Regular cardiac myocyte (primary cell): ENCODE results near the gene WDR43. TPM values are rescaled to one million over a fixed set of nuclear protein-coding genes. Genes with fewer than 3 reads are reported as not detected.

ENCODE experiments used
- total RNA-seq: library from RNA; depleted of rRNA; stranded (reverse); fragments of >200 nt; gene quantifications from 2 replicates; pipeline ENCODE4 v1.2.3, GENCODE V29; 2014

The WDR43 gene, protein sequence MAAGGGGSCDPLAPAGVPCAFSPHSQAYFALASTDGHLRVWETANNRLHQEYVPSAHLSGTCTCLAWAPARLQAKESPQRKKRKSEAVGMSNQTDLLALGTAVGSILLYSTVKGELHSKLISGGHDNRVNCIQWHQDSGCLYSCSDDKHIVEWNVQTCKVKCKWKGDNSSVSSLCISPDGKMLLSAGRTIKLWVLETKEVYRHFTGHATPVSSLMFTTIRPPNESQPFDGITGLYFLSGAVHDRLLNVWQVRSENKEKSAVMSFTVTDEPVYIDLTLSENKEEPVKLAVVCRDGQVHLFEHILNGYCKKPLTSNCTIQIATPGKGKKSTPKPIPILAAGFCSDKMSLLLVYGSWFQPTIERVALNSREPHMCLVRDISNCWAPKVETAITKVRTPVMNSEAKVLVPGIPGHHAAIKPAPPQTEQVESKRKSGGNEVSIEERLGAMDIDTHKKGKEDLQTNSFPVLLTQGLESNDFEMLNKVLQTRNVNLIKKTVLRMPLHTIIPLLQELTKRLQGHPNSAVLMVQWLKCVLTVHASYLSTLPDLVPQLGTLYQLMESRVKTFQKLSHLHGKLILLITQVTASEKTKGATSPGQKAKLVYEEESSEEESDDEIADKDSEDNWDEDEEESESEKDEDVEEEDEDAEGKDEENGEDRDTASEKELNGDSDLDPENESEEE
- 108 and 133 TPM in 2 replicates for total RNA-seq

DNA sequence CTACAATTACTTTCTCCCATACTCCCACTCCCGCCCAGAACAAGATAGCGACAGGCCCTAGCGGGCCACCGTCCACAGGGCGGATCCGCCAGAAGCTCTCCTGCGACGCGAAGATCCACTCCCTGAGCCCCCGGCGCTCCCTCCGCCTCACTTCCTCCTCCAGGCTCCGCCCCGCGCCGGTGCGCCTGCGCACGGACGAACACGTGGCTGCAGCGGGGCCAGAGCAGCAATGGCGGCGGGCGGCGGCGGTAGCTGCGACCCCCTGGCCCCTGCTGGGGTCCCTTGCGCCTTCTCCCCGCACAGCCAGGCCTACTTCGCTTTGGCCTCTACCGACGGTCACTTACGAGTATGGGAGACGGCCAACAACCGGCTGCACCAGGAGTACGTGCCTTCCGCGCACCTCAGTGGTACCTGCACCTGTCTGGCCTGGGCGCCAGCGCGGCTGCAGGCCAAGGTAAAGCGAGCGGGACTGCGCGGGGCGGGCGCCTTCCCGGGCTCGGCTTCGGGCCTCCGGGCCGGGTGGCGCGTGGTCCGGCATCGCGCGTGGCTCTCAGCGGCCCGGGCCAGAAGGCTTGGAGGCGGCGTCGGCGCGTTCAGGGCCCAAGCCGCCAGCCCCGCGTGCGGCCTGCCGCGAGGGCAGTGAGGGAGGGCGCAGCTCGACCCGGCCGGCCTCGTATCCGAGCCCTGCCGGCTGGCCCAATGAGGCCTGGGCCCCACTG lies at the start of gene WDR43:
Gene WDR43 (plus strand): TSS at position 198 of the 719 bp plus-strand sequence. CDS start 32 bp downstream, at position 230.

DNA sequence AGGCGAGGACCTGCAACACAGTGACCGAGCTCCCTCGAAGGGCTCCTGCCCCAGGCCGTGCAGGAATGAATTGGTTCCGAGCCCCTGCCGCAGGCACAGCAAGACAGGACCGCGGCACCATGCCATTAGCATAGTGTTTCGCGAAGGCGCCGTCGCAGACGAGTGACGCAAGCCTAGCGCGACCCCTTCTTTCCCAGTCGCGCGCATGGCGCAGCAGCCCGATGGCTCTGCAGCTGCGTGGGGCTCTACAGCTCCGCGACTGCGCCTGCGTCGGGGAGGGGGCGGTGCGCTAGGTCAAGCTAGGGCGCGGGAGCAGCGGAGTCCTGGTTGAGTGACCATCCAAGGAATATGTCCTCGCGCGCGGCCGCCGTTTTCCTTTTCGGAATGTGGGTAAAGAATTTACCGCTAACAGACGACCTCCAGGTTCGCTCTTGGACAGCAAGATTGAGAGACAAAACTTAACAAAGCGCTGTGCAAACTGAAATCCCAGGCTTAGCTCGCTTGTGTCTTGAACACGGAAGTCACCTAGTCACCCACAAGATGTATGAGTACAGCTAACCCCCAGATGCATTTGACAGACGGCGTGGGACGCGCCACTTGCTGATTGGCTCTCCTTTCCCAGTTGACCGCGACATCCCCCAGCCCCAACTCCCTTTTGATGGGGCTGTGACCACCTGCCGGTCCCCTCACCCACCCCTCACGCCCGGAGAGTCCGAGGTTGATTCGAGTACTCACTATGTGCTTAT lies 24.1 kb upstream of the WDR43 start, which contains the start of gene TRMT61B:
Gene TRMT61B (minus strand): TSS at position 164 of the 746 bp plus-strand sequence. CDS start 32 bp downstream, at position 132.

DNA sequence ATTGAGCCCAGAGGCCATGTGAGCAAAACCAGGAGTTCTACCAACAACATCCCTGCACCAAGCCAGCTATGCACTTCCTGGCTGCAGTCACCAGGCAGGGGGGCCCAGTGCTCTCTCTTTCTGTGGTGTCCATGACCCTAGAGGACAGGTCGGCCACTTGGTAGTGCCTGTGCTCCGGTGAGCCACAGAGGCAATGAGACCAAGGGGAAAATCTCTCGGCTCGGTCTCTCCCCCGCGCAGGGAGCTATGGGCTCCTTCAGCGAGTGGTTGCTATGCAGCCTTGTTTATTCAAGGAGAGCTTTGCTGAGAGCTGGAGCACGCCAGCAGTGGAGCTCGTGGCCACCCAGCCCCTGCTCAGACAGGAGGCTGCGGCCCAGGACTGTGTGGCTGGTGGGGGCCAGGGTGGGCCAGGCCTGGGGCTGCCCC lies 86.6 kb downstream of the WDR43 start, which contains the start of gene TOGARAM2:
Gene TOGARAM2 (plus strand): TSS at position 283 of the 426 bp plus-strand sequence. CDS start 13,537 bp downstream, outside the sequence.

Other genes starting within 250 kb of the WDR43 start
- gene PPP1CB, start 142.8 kb upstream of the WDR43 start, total RNA-seq = 146 and 206 TPM in 2 replicates
- 0.58 and 0.85 TPM in 2 replicates for gene SPDYA, start 83.8 kb upstream of the WDR43 start, total RNA-seq
- 10.7 and 12.3 TPM in 2 replicates for gene TRMT61B, start 24.4 kb upstream of the WDR43 start, total RNA-seq
- gene TOGARAM2, start 86.6 kb downstream of the WDR43 start, total RNA-seq = not detected in 2 replicates
- gene PCARE, start 179.9 kb downstream of the WDR43 start, total RNA-seq = not detected in 2 replicates
- gene CLIP4, start 220.7 kb downstream of the WDR43 start, total RNA-seq = 33.4 and 91.9 TPM in 2 replicates